ENCODE results near the gene PROCA1. TPM values are rescaled to one million over a fixed set of nuclear protein-coding genes. Genes with fewer than 3 reads are reported as not detected.

PROCA1 gene
- total and polyA plus RNA-seq, 2 of the 13 experiments (the other 11 are each of a cell fraction or from before 2014, with no cell fraction given): 0.73 to 1.5 TPM

- TF ChIP-seq SKIL (CRISPR knock-in tag; IDR thresholded peaks at IDR 0.05; ENCODE audit: borderline replicate concordance) (peak; percentile 44; the same call in 1 of the 2 replicates), ATAD3A (CRISPR knock-in tag; IDR thresholded peaks at IDR 0.05) (no peak), HHEX (CRISPR knock-in tag; IDR thresholded peaks at IDR 0.05) (no peak), SNAPC4 (CRISPR knock-in tag; IDR thresholded peaks at IDR 0.05) (no peak), ZNF747 (CRISPR knock-in tag; IDR thresholded peaks at IDR 0.05; ENCODE audit: borderline replicate concordance) (no peak; the same call in 1 of the 2 replicates), CENPBD1 (CRISPR knock-in tag; IDR thresholded peaks at IDR 0.05; ENCODE audit: borderline replicate concordance, low read depth) (no peak), ETS1 (CRISPR knock-in tag; IDR thresholded peaks at IDR 0.05) (0 out of 2 replicates have a peak, but pooled peaks have one; percentile 80), MEF2D (CRISPR knock-in tag; IDR thresholded peaks at IDR 0.05) (no peak), ZNF687 (CRISPR knock-in tag; IDR thresholded peaks at IDR 0.05) (peak; percentile 93), HINFP (CRISPR knock-in tag; IDR thresholded peaks at IDR 0.05; ENCODE audit: low read depth) (peak; percentile 68; the same call in 1 of the 2 replicates), XBP1 (CRISPR knock-in tag; IDR thresholded peaks at IDR 0.05) (no peak), ZNF891 (CRISPR knock-in tag; IDR thresholded peaks at IDR 0.05) (no peak)
These were observed 14.1 kb upstream of the PROCA1 start (continued) for GRCh38 chr17:28725660-28726225.

All from HepG2 (cell line).